ENCODE data around the gene WWP2. TPM values are rescaled to one million over a fixed set of nuclear protein-coding genes. Genes with fewer than 3 reads are reported as not detected.
"Not testable (repeated sequence)": the region's sequence is repeated elsewhere in the genome, so short reads cannot be mapped to it uniquely, and the experiment has no call there.

Gene WWP2
- total and polyA plus RNA-seq, 4 donors, result 26.1 to 86.6 (median 43.4) TPM

DNA sequence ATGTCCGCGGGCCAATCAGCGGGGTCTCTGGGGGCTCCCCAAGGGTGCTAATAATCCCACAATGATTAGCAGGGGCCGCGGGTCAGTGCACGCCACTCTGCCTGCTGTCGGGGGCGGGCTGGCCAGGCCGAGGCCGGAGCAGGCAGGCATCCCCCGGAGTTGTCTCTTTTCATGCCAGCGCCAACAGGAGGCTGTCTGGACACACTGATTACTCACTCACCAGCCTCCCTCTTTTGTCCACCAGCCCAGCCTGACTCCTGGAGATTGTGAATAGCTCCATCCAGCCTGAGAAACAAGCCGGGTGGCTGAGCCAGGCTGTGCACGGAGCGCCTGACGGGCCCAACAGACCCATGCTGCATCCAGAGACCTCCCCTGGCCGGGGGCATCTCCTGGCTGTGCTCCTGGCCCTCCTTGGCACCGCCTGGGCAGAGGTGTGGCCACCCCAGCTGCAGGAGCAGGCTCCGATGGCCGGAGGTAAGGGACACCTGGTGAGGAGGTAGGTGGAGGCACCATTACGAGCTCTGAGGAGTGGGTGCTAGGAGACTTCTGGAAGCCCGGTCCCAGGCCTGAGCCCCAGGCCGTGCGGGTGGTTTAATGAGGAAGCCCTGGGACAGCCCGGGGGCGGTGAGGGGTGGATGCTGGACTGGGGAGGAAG, 189.0 kb downstream of the WWP2 start, which contains the start of gene CLEC18A:
Gene CLEC18A, plus strand, starts transcription at position 318 of the 655 bp plus-strand sequence. Its CDS starts 33 bp downstream, at position 351.
- H3K9ac ChIP-seq (ENCODE audit: insufficient read depth in 1 of 2, low read length in 2 of 2); H3K9me3 ChIP-seq (ENCODE audit: control insufficient read depth in 4 of 4, insufficient read depth in 3 of 4, low read length in 3 of 4); ATAC-seq (ENCODE audit: insufficient read depth, low FRiP score); H3K27ac ChIP-seq (ENCODE audit: low read depth in 1 of 2, low read length in 1 of 2); H3K4me3 ChIP-seq; DNase-seq; H3K4me1 ChIP-seq (ENCODE audit: control insufficient read depth in 5 of 5, insufficient read depth in 5 of 5, low read length in 5 of 5); H3K36me3 ChIP-seq (ENCODE audit: control insufficient read depth in 4 of 4, insufficient read depth in 4 of 4, low read length in 4 of 4); H3K27me3 ChIP-seq (ENCODE audit: control insufficient read depth in 3 of 3, insufficient read depth in 3 of 3, low read length in 2 of 3): not testable (repeated sequence)
- 74 to 89% methylated on average over 9 to 10 of the region's 26 CpGs for WGBS, 2 donors

DNA sequence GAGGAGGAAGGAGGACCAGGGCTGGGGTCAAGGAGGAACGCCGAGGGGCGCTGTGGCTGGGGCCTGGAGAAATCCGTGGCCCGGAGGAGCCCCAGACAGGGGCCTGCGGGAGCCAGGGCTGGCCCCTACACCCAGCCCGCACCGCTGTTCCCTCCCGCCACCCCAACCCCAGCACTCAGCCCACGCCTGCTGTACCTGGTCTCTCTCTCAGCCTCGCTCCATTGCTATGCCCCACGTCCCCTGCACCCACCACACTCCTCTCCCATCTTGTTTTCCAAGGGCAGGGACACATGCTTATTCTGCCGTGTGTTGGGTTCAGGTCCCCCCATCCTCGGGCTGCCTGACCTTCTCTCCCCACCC, 189.5 kb downstream of the WWP2 start:
- not testable (repeated sequence) for H3K9ac ChIP-seq (ENCODE audit: insufficient read depth in 1 of 2, low read length in 2 of 2); DNase-seq; H3K4me3 ChIP-seq; H3K4me1 ChIP-seq (ENCODE audit: control insufficient read depth in 5 of 5, insufficient read depth in 5 of 5, low read length in 5 of 5); ATAC-seq (ENCODE audit: insufficient read depth, low FRiP score); H3K27ac ChIP-seq (ENCODE audit: low read depth in 1 of 2, low read length in 1 of 2); H3K27me3 ChIP-seq (ENCODE audit: control insufficient read depth in 3 of 3, insufficient read depth in 3 of 3, low read length in 2 of 3); H3K36me3 ChIP-seq (ENCODE audit: control insufficient read depth in 4 of 4, insufficient read depth in 4 of 4, low read length in 4 of 4); H3K9me3 ChIP-seq (ENCODE audit: control insufficient read depth in 4 of 4, insufficient read depth in 3 of 4, low read length in 3 of 4)
- whole genome bisulfite sequencing, 2 donors, result no CpG with 5 or more reads among the region's 14 CpGs

DNA sequence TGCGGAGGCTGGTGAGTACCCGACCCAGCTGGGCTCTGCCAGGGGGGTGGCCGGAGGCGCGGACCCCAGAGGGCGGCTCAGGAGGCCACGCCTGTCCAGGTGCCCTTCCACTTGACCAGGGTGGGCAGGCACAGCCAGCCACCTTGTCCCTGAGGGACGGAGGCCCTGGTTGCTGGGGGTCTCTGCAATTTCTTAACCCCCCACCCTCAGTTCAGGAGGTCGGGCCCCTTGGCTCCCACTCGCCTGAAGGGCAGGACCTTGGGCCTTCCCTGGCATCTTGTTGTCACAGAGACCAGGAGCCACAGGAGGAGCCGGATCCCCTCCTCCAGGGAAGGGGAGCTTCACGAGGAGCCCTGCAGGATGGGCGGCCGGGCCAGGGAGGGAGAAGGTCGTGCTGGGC, 190.0 kb downstream of the WWP2 start:
- H3K9ac ChIP-seq (ENCODE audit: insufficient read depth in 1 of 2, low read length in 2 of 2); H3K9me3 ChIP-seq (ENCODE audit: control insufficient read depth in 4 of 4, insufficient read depth in 3 of 4, low read length in 3 of 4); H3K27ac ChIP-seq (ENCODE audit: low read depth in 1 of 2, low read length in 1 of 2); H3K36me3 ChIP-seq (ENCODE audit: control insufficient read depth in 4 of 4, insufficient read depth in 4 of 4, low read length in 4 of 4); ATAC-seq (ENCODE audit: insufficient read depth, low FRiP score); H3K4me3 ChIP-seq; H3K4me1 ChIP-seq (ENCODE audit: control insufficient read depth in 5 of 5, insufficient read depth in 5 of 5, low read length in 5 of 5); H3K27me3 ChIP-seq (ENCODE audit: control insufficient read depth in 3 of 3, insufficient read depth in 3 of 3, low read length in 2 of 3); DNase-seq: not testable (repeated sequence)
- WGBS, 2 donors, result 83 to 89% methylated on average over 5 to 7 of the region's 15 CpGs

DNA sequence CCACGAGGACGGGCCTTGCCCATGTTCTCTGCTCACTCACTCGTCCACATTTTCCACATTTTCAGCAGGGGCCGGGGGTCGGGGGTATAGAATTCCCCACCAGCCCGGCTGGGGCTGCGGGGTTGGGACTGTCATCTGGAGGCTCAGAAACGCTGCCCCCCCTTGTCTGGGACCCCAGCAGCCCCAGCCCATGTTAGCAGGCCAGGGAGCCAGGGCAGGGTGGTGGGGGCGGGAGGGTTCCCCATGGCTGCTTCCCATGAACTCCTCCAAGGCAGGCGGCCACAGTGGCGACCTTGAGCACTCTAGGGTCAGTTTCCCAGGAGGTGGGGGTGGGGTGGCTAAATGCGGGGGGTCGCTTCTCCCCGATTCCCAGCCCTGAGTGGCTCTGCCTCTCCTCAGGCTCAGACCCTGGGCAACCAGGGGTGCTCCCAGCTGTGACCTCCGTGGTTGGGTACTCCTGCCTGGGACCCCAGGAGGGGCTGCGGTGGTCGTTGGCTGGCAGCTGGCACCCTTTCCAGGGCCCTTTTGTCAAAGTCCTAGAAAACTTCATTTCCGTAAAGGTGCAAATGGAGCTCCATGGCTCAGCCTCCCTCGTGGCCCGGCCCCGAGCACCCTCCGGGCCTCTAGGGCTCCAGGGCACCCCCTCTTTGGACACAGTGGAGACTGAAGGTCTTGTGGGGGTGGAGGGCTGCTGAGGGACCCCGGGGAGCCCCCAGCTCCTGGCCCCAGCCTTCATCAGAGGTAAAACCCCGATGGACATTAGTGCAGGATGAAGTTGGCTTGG, 190.6 kb downstream of the WWP2 start:
- not testable (repeated sequence) for H3K9me3 ChIP-seq (ENCODE audit: control insufficient read depth in 4 of 4, insufficient read depth in 3 of 4, low read length in 3 of 4); H3K27ac ChIP-seq (ENCODE audit: low read depth in 1 of 2, low read length in 1 of 2); H3K4me1 ChIP-seq (ENCODE audit: control insufficient read depth in 5 of 5, insufficient read depth in 5 of 5, low read length in 5 of 5); ATAC-seq (ENCODE audit: insufficient read depth, low FRiP score); DNase-seq; H3K27me3 ChIP-seq (ENCODE audit: control insufficient read depth in 3 of 3, insufficient read depth in 3 of 3, low read length in 2 of 3); H3K9ac ChIP-seq (ENCODE audit: insufficient read depth in 1 of 2, low read length in 2 of 2); H3K4me3 ChIP-seq; H3K36me3 ChIP-seq (ENCODE audit: control insufficient read depth in 4 of 4, insufficient read depth in 4 of 4, low read length in 4 of 4)
- WGBS, 2 donors, result 80 to 88% methylated on average over 13 to 18 of the region's 24 CpGs

DNA sequence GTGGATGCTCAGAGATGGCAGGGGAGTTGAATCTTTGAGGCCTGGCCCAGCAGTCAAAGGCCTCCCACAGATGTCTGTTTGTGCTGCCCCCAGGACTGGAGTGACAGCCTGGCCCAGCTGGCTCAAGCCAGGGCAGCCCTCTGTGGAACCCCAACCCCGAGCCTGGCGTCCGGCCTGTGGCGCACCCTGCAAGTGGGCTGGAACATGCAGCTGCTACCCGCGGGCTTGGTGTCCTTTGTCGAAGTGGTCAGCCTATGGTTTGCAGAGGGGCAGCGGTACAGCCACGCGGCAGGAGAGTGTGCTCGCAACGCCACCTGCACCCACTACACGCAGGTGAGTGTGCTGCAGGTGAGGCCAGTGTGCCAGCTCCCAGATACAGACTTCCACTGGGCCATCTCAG, 192.1 kb downstream of the WWP2 start:
- H3K9me3 ChIP-seq (ENCODE audit: control insufficient read depth in 4 of 4, insufficient read depth in 3 of 4, low read length in 3 of 4); H3K27ac ChIP-seq (ENCODE audit: low read depth in 1 of 2, low read length in 1 of 2); DNase-seq; ATAC-seq (ENCODE audit: insufficient read depth, low FRiP score); H3K9ac ChIP-seq (ENCODE audit: insufficient read depth in 1 of 2, low read length in 2 of 2); H3K27me3 ChIP-seq (ENCODE audit: control insufficient read depth in 3 of 3, insufficient read depth in 3 of 3, low read length in 2 of 3); H3K4me1 ChIP-seq (ENCODE audit: control insufficient read depth in 5 of 5, insufficient read depth in 5 of 5, low read length in 5 of 5); H3K4me3 ChIP-seq; H3K36me3 ChIP-seq (ENCODE audit: control insufficient read depth in 4 of 4, insufficient read depth in 4 of 4, low read length in 4 of 4): not testable (repeated sequence)
- WGBS, 2 donors, result 94 to 97% methylated on average over 11 to 13 of the region's 13 CpGs

DNA sequence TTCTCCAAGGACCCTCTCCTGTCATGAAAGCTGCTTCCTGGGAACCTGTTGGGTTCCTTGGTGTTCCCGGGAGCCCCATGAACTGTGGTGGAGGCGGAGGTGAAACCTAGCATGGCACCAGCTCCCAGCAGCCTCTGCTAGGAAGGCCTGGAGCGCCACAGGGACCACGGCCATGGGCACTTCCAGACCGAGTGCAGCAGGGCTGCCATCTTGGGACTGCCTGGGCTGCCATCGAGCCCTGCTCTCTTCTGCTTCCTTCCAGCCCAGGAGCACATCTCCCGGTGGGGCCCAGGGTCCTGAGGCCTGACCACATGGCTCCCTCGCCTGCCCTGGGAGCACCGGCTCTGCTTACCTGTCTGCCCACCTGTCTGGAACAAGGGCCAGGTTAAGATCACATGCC, 201.2 kb downstream of the WWP2 start:
- H3K9me3 ChIP-seq (ENCODE audit: control insufficient read depth in 4 of 4, insufficient read depth in 3 of 4, low read length in 3 of 4); DNase-seq; ATAC-seq (ENCODE audit: insufficient read depth, low FRiP score); H3K4me3 ChIP-seq; H3K9ac ChIP-seq (ENCODE audit: insufficient read depth in 1 of 2, low read length in 2 of 2); H3K27ac ChIP-seq (ENCODE audit: low read depth in 1 of 2, low read length in 1 of 2); H3K27me3 ChIP-seq (ENCODE audit: control insufficient read depth in 3 of 3, insufficient read depth in 3 of 3, low read length in 2 of 3); H3K4me1 ChIP-seq (ENCODE audit: control insufficient read depth in 5 of 5, insufficient read depth in 5 of 5, low read length in 5 of 5); H3K36me3 ChIP-seq (ENCODE audit: control insufficient read depth in 4 of 4, insufficient read depth in 4 of 4, low read length in 4 of 4): not testable (repeated sequence)
- 98 to 100% methylated on average over 3 to 6 of the region's 9 CpGs for WGBS, 2 donors

DNA sequence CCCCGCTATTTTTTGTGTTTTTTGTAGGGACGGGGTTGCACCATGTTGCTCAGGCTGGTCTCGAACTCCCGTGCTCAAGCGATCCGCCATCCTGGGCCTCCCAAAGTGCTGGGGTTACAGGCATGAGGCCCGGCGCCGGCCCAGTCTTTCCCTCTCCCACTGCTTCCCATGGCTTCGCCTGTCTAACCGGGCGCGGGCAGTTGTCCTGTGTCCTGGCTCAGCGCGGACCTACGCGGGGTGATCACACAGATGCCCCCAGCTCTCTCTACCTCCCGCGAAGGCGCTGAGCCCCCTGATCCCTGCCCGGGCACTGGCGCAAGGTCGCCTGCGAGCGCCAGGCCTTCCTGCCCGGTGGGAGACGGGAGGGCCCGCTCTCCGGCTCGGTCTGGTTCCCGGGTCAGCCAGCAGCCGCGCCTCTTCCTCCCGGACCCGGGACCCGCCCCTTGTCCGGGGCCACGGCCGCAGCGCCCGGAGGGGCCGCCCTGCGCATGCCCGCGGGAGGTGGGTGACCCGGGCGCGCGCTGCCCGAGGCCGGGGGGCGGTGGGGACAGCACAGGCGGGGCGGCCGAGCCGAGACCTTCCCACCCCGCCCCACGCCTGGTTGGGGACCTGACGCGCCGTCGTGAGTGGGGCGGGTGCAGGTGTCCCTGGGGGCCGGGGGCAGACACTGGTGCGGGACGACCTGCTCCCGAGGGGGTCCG, 203.0 kb downstream of the WWP2 start:
- H3K4me1 ChIP-seq (ENCODE audit: control insufficient read depth in 5 of 5, insufficient read depth in 5 of 5, low read length in 5 of 5); H3K9me3 ChIP-seq (ENCODE audit: control insufficient read depth in 4 of 4, insufficient read depth in 3 of 4, low read length in 3 of 4); H3K4me3 ChIP-seq; H3K27ac ChIP-seq (ENCODE audit: low read depth in 1 of 2, low read length in 1 of 2); H3K9ac ChIP-seq (ENCODE audit: insufficient read depth in 1 of 2, low read length in 2 of 2); H3K27me3 ChIP-seq (ENCODE audit: control insufficient read depth in 3 of 3, insufficient read depth in 3 of 3, low read length in 2 of 3); H3K36me3 ChIP-seq (ENCODE audit: control insufficient read depth in 4 of 4, insufficient read depth in 4 of 4, low read length in 4 of 4): not testable (repeated sequence)
- peak; percentile 42 to 72 (median 54) for DNase-seq
- WGBS, 2 donors, result 13 to 19% methylated on average over 9 to 53 of the region's 68 CpGs
- peak; percentile 93 for ATAC-seq (ENCODE audit: insufficient read depth, low FRiP score)

DNA sequence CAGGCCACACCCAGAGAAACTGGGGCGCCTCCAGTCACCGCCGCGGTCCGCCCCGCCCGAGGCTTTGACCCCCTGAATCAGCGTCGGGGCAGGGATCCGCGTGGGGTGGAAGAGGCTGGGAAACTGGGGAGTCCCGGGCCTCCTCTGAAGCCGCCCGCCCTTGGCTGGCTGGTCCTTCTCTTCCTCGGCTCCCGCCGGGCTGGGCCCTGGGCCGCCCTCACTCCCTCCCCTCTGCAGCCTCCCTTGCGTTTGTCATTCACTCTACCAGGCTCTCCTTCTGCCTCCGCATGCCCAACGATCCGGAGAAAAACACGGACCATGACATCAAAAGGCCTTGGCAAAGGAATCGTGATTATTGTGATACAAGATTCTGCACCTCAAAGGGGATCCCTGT, 203.5 kb downstream of the WWP2 start:
- H3K9me3 ChIP-seq (ENCODE audit: control insufficient read depth in 4 of 4, insufficient read depth in 3 of 4, low read length in 3 of 4); H3K27me3 ChIP-seq (ENCODE audit: control insufficient read depth in 3 of 3, insufficient read depth in 3 of 3, low read length in 2 of 3); DNase-seq; H3K4me1 ChIP-seq (ENCODE audit: control insufficient read depth in 5 of 5, insufficient read depth in 5 of 5, low read length in 5 of 5); H3K4me3 ChIP-seq; H3K27ac ChIP-seq (ENCODE audit: low read depth in 1 of 2, low read length in 1 of 2); H3K9ac ChIP-seq (ENCODE audit: insufficient read depth in 1 of 2, low read length in 2 of 2); H3K36me3 ChIP-seq (ENCODE audit: control insufficient read depth in 4 of 4, insufficient read depth in 4 of 4, low read length in 4 of 4): not testable (repeated sequence)
- WGBS, 2 donors, result 25% methylated on average over 5 of the region's 24 CpGs; no CpG with 5 or more reads in 1 of the 2 donors
- ATAC-seq (ENCODE audit: insufficient read depth, low FRiP score), result peak; percentile 14
